ENCODE data around the gene PRKCH.

The PRKCH gene

DNA sequence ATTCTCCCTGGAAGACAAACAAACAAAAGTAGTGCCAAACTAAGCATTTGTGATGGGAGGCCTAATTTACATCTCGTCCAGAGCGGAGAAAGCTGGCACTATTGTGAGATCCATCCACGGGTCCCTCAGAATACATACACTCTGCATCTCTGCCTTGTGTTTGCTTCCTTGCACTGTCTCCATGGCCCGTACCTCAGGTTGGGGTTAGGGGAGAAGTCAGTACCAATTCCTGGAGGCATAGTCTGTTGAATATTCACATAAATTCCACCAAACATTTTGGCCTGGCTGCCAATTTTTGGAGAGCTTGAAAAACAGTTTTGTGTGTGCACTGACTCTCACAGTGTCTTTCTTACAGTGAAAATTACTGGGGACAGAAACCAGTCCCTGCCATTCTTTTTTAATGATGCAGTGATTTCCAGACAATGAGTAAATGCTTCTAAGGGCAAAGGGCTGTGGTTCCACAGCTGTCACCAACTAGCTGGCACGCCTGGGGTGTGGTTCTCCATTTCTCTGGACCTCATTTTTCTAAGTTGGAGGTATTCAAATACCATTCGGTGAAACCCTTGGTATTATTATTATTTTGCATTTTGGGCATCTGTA, 254.3 kb downstream of the PRKCH start:
- DNase-seq (ENCODE audit: low read depth in 4 of 4, low spot score in 1 of 4) = no peak

DNA sequence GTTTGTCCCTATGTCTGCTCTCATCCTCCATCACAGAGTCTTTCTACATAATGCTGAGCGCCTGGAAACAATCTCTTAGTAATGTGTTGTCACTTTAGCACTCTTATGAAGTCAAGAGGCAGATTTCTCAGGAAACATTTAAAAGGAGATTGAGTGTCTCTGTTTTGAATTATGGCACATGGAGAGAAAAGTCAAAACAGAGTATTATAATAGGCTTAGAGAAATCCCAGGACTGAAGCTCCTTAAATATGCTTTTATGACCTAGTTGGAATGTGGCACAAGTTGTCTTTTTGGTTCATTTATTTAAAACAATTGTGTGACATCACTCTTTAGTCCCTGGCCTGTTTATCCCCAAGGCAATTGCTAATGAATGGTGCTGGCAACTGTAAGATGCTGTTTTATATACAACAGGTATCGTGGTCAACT, 256.1 kb downstream of the PRKCH start:
- no peak for DNase-seq (ENCODE audit: low read depth in 4 of 4, low spot score in 1 of 4)

DNA sequence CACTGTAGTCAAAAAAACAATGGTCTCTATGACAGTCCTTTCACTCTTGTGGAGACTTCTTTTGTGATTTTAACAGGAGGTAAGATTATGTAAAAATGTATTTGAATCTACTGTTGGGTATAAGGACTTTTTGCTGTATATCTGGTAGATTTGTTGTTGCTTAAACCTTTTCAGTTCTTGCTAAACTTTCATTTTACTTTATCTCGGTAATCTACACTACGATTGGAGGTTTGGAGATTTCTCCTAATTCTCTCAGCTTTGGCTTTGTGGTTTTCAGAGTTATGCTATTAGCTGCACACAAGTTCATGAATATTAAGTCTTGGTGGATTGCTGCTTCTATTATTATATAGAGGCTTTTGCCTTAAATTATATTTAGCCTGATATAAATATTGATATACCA, 257.4 kb downstream of the PRKCH start:
- DNase-seq (ENCODE audit: low read depth in 4 of 4, low spot score in 1 of 4) = no peak

DNA sequence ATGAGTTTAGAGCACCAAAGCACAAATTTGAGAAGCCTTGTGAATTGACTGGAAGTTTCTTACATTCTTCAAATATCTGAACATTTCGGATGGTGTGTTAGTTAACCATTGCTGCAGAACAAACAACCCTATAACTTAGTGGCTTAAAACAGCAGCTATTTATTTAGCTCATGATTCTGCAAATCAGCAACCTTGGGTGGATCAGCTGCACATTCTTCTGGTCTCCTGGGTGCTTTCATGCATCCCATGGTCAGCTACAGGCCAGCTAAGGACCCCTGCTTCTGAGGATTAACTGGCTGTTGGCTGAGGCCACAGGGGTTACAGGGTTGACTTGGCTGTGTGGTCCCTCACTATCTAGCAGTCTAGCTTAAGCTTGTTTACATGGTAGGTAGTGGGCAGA, 260.0 kb downstream of the PRKCH start:
- no peak for DNase-seq (ENCODE audit: low read depth in 4 of 4, low spot score in 1 of 4)

DNA sequence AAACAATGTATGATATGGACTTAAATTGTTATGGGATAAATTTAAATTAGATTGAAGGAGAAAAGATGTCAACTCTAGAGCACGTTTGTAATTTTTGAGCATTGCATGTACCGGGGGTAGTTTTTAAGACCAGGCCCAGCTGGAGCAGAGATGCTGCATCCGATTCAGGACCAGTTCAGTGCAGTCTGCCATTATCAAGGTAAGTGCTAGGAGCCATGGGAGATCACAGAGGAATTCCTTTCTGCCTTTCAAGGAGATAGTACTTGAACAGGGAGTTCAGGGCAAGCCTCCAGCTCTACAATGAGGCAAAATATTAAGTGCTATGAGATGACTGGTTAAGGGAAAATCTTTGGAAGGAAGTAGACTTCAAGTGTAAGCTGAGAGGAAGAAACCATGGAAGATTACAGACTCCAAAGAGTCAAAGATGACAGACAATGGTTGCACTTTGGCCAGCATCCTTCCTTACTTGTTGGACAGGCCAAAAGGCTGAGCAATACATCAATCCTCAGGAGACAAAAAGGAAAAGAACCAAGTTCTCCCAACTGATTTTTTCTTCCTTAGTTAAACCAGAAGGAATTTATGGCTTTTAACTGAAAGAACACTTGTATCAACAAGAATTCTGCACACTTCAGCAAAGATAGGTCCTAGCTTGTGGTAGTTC, 260.7 kb downstream of the PRKCH start:
- DNase-seq (ENCODE audit: low read depth in 4 of 4, low spot score in 1 of 4) = no peak

DNA sequence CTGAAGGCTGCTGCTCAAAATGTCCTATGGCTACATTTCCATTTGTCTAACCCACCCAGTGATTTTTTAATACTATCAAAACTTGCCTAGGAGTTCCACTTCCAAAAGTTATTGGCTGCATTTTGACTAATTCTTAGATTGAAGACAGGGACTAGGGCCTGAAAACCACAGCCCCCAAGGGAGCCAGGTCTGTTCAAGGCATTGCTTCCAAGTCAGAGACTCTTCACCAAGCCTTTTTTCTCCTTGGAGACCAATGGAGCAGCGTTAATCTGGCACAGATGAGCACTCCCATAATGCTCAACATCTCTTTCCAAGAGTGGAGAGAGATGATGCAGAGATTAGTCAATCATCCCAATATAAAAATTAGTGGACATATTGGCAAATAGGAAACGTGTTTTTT, 261.4 kb downstream of the PRKCH start:
- no peak for DNase-seq (ENCODE audit: low read depth in 4 of 4, low spot score in 1 of 4)

DNA sequence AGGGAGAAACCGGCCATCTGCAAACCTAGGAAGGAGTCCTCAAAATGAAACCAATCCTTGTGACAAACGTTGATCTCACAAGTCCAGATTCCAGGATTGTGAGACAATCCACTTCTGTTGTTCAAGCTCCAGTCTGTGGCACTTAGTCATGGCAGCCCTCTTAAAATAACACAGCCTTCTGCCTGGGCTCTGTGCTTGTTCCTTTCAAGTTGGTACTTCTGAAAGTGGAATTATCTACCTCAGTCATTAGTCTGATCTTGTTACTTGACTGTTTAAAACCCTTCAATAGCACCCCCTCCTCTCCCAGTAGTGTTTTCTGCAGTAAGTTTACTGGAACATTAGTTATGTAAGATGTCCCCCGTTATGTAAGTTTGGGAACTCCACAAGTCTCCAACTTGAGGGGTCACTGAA, 263.0 kb downstream of the PRKCH start:
- no peak for DNase-seq (ENCODE audit: low read depth in 4 of 4, low spot score in 1 of 4)

DNA sequence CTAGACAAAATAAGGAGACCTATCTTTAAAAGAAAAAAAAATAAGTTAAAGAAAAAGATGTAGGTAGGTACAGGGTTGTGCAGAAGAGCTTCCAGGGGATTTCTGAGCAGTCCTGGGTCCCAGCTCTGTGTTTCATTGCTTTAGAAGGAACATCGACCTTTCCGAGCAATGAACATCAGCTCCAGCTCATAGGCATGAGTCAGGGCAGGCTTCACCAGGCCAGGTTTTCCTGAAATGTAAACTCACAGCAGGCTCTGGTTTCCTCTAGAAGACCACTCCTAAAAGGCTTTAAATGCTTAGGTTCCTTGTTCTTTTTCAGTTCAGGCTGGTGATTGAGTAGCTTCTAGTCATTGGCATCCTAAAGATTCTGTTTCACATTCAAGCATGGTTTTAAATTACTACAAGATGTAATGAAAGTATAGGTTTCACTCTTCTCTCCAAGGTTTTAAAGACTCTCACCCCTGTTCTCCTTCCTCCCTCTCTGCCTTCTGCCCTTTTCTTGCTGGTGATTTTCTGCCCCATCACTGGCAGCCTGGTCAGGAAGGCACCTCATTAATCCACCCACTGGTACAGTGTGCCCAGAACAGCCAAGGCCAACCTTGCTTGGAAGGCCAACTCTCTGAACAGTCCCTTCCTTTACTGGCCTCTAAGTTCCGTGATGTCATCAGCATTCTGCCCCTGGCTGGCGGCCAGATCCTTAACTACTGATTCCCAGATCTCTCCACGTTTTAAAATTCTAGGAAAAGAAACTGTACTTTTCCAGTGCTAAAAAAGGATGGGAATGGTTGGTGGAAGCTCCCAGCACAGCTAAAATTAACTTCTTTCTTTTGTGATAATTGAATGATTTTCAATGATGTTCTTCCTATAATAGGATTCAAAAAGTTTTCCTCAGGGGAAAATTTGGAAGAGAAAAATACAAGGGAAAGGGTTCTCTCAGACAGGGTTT, 264.5 kb downstream of the PRKCH start:
- no peak for DNase-seq (ENCODE audit: low read depth in 4 of 4, low spot score in 1 of 4)

DNA sequence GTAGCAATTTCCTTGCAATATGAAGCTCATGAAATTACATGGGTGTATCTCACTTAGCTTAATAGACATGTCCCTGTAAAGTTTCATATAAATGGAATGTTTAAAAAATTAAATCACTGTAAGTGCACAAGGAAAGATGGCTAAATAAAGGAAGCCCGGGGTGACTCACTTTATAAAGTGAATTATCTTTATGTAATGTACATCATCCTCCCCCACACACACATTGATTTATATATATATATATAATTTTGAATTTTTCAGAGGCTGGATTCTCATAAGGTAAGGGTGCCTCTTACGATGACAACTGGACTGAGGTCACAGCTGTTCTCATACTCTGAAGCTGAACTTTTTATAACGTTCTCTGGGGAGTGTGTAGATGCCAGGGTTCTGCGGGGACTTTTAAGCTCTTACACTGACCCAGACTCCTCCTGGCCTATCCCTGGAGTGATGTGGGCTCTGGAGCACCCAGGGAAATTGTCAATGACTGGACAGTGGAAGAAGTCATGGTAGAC, 265.2 kb downstream of the PRKCH start:
- no peak for DNase-seq (ENCODE audit: low read depth in 4 of 4, low spot score in 1 of 4)

DNA sequence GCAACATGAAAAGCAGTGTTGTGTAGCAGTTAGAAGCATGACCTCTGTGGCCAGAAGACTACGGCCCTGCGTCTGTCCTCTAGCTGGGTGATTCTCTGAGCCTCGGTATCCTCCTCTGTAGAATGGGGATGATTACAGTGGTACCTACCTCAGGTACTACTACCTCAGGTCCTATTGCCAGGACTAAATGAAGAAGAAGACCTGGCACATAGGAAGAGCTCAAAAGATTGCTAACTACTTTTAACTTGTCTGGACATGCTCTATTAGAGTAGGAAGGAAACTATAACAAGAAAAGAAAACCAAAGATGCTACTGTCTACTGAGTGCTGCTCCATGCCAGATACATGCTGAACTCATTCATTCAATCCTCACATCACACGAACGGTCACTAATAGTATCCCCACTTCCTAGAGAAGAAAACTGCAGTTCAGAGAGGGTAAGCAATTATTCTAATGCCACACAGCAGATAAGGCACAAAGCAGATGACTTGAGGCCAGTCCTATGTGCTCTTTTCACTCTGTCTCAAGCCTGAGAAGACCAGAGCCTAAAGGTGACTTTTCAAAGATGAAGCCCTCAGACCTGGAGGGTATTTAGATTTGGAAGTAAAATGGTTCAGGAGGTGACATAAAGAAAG, 265.8 kb downstream of the PRKCH start:
- no peak for DNase-seq (ENCODE audit: low read depth in 4 of 4, low spot score in 1 of 4)

DNA sequence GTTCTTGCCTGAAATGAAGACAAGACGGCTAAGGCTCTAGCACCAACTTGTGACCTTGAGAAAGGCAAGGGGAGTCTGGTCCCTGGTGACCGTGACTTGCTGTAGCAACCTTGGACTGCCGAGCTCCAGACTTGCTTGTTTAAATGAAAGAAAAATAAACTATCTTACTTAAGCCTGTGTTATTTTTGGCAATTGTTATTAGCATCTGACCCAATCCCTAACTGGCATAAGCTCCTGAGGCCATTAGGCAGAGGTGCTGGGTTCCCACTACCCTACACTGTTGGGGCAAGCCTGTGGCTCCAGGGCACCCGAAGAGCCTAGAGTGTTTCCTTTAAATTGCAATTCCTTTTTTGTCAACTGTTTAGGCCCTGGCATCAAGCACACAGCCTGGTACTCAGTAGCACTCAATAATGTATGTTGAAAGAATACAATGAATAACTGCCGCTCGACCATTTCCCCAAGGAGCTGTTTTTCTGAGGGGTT, 267.1 kb downstream of the PRKCH start:
- DNase-seq (ENCODE audit: low read depth in 4 of 4, low spot score in 1 of 4) = no peak

DNA sequence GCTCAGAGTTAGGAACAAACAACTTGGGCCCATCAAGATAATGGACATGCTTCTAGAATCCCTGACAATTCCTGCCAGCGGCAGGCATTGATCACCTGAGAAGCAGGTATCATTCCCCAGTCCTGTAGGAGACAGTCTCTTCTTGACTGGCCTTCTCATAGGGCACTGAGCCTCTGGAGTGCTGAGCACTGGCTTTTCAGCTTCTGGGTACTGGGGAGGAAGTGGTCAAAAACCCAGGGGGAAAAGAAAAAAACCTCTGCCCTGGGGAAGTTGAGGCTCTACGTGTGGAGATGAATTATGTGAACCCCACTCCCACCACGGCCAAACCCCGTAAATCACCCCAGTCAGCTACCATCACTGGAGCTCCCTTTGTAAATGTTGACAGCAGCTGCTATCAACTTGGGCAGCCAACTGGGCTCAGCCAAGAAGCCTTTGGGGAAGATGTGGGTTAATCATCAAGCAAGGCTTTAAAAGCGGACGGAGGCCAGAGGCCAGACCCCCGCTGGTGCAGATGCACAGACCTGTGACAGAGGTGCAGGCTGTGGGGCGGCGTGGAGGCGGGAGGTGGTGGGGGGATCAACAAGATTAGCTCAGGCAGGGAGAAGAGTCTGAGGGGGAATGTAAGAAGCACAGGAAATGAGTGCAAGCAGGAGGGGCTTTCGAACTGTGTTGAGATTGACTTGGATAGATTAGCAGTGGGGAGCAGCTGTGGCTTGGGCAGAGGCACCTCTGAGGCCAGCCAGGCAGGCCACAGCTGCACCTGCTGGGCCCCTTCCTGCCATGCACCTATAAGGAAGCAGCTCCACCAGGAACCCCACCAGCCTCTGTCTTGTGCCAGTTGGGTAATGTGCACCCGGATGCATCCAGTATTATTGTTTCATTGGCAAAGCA, 268.6 kb downstream of the PRKCH start:
- no peak for DNase-seq (ENCODE audit: low read depth in 4 of 4, low spot score in 1 of 4)

DNA sequence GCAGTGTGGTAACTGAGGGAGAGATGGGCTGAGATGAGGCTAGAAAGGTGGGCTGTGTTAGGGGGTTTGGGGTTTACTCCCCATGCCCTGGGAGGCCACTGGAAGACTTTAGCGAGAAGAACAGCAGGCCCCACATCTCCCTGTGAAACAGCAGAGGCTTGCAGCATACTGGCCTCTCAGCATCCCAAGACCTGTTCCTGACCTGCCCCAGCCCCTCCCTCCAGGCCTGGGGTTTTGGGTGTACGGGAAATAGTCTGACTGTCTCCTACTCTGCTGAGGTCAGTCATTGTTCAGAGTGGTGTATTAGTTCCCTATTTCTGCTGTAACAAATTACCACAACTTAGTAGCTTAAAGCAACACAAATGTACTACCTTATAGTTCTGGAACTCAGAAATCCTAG, 270.5 kb downstream of the PRKCH start:
- DNase-seq (ENCODE audit: low read depth in 4 of 4, low spot score in 1 of 4) = no peak

DNA sequence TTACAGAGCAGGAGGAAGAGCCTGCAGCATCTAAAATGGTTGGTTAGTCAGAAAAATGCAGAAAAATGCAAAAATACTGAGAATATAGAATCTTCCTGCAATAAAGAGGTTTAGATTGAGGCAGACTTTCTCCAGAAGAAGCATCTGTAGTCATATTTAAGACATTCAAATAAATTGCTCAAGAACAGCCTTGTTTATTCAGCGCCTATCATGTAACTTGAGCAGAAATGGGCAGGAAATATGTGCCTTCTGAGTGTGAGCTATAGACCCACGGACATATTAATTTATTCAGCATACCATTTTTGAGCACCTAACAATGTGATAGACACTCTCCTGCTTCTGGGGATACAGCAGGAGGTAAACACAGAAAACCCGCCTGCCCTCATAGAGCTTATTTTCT, 272.0 kb downstream of the PRKCH start:
- no peak for DNase-seq (ENCODE audit: low read depth in 4 of 4, low spot score in 1 of 4)

DNA sequence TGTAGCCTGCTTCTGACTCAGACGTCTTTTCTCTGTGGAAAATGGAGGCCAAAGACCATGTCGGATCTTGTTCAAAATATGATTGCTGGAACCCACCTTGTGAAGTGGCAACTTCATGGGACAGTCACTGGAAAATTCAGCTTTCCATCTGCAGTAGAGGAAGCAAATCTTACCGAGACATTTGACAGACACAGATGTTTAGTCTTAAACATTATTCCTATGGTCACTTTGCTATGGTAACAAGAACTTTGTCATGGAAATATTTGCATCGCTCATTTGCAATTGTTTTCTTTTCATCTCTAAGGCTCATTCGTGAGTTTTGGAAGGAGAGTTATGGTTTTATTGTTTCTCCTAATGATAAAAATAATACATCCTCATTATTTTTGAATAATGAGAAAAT, 275.6 kb downstream of the PRKCH start:
- no peak for DNase-seq (ENCODE audit: low read depth in 4 of 4, low spot score in 1 of 4)

DNA sequence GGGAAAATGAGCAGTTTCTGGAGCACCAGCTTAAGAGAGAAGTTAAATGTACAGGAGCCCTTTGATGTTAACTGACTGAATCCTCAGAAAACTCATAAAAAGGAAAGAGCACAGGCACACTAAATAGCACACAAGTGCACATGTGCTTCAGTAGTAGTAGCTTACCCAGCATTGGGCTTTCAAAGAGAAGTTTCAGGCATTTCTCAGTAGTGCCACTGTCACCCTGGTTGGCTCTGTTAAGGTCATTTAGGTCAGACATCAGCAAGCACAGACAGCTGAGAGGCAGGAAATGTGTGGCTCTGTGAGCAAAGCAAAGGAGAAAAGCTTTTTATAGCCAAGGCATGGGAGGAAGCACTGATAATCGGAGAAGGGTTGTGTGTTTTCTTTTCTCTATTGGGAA, 277.6 kb downstream of the PRKCH start:
- DNase-seq (ENCODE audit: low read depth in 4 of 4, low spot score in 1 of 4) = no peak

DNA sequence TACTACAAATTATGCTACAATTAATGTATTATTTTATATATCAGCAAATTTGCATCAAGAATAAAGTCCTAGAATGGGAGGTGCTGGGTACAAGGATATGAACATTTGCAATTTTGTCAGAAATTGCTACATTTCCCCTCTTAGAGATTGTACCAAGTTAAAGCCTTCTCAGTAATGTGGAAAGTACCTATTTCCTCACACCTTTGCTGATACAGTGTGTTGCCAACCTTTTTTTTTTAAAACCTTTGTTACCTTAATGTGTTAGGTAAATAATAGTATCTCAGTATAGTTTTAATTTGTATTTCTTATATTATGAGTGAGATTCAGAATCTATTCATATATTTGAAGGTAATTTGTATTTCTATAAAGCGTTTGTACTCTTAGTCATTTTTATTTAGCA, 278.6 kb downstream of the PRKCH start:
- no peak for DNase-seq (ENCODE audit: low read depth in 4 of 4, low spot score in 1 of 4)
